ENCODE measurements around the gene SERPINB8.

The SERPINB8 gene

GRCh38 chr18:63999871-64000270 is 30.0 kb downstream of the SERPINB8 start:
- Histone ChIP-seq H3K9me3 (ENCODE audit: control insufficient read depth, low read length) (peaks cover 16% of the 10 kb centered on the region), H3K27me3 (replicated peaks; ENCODE audit: control insufficient read depth, insufficient read depth, low read length, poor library complexity, severe bottlenecking) (no peaks in the 10 kb centered on the region), H3K4me3 (ENCODE audit: insufficient read depth, low read depth, low read length, poor library complexity, severe bottlenecking) (no peak overlapping the region), H3K4me1 (ENCODE audit: control insufficient read depth, insufficient read depth, low read length, poor library complexity, severe bottlenecking) (no peaks in the 10 kb centered on the region), H3K27ac (ENCODE audit: insufficient read depth, low read length, poor library complexity, severe bottlenecking) (no peak overlapping the region), H3K36me3 (ENCODE audit: control insufficient read depth, insufficient read depth, low read length) (no peaks in the 10 kb centered on the region)
- DNase-seq: no peak

- Histone ChIP-seq H3K27ac (ENCODE audit: insufficient read depth, low read length, poor library complexity, severe bottlenecking) (no peak overlapping the region), H3K4me1 (ENCODE audit: control insufficient read depth, insufficient read depth, low read length, poor library complexity, severe bottlenecking) (no peaks in the 10 kb centered on the region), H3K36me3 (ENCODE audit: control insufficient read depth, insufficient read depth, low read length) (no peaks in the 10 kb centered on the region), H3K9me3 (ENCODE audit: control insufficient read depth, low read length) (no peaks in the 10 kb centered on the region), H3K4me3 (ENCODE audit: insufficient read depth, low read depth, low read length, poor library complexity, severe bottlenecking) (no peak overlapping the region), H3K27me3 (replicated peaks; ENCODE audit: control insufficient read depth, insufficient read depth, low read length, poor library complexity, severe bottlenecking) (no peaks in the 10 kb centered on the region)
- DNase-seq: no peak
Measured at GRCh38 chr18:64002581-64002980, 32.7 kb downstream of the SERPINB8 start.

GRCh38 chr18:64009305-64009704 is 39.4 kb downstream of the SERPINB8 start:
- Histone ChIP-seq H3K4me1 (ENCODE audit: control insufficient read depth, insufficient read depth, low read length, poor library complexity, severe bottlenecking) (no peaks in the 10 kb centered on the region), H3K27ac (ENCODE audit: insufficient read depth, low read length, poor library complexity, severe bottlenecking) (no peak overlapping the region), H3K27me3 (replicated peaks; ENCODE audit: control insufficient read depth, insufficient read depth, low read length, poor library complexity, severe bottlenecking) (no peaks in the 10 kb centered on the region), H3K36me3 (ENCODE audit: control insufficient read depth, insufficient read depth, low read length) (no peaks in the 10 kb centered on the region), H3K4me3 (ENCODE audit: insufficient read depth, low read depth, low read length, poor library complexity, severe bottlenecking) (no peak overlapping the region), H3K9me3 (ENCODE audit: control insufficient read depth, low read length) (no peaks in the 10 kb centered on the region)
- DNase-seq: no peak

DNA sequence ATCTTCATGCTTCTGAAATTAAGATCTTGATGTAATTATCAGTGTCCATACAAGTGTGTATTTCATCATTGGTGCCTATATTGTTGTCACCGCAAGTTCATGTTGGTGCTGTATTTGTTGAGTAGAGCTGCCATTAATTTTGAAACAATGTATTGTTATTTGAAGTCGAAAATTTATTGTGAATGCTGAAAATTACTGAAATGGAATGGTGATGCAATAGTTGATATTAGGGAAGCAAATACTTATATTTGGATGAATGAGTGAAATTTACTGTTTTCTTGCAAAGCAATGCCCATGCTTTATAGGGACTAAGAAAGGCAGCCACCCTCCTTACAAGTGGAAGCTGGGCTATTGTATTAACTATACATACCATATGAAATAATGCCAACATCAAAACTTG is 41.6 kb downstream of the SERPINB8 start:
- no peaks in the 10 kb centered on the region for H3K9me3 ChIP-seq (ENCODE audit: control insufficient read depth, low read length)
- no peak for DNase-seq
- H3K4me3 ChIP-seq (ENCODE audit: insufficient read depth, low read depth, low read length, poor library complexity, severe bottlenecking): no peak overlapping the region
- no peak overlapping the region for H3K27ac ChIP-seq (ENCODE audit: insufficient read depth, low read length, poor library complexity, severe bottlenecking)
- H3K27me3 ChIP-seq (replicated peaks; ENCODE audit: control insufficient read depth, insufficient read depth, low read length, poor library complexity, severe bottlenecking): no peaks in the 10 kb centered on the region
- H3K4me1 ChIP-seq (ENCODE audit: control insufficient read depth, insufficient read depth, low read length, poor library complexity, severe bottlenecking): no peaks in the 10 kb centered on the region
- H3K36me3 ChIP-seq (ENCODE audit: control insufficient read depth, insufficient read depth, low read length): no peaks in the 10 kb centered on the region

DNA sequence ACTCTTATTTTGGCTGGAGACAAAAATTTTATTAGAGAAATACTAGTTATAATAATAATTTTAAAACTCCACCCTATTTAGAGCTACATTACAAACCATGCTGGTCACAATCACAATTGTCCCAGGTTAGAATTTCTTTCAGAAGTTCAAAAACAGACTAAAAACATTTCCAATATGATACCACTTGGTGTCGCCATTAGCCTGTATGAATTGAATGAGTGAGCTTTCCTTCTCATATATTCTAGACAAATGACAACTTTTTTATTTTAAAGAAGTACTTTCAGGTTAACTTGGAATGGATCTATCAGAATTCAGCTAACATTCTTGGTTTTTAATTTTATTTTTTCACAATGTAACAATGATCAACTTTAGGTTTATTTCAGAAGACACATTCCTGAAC is 48.0 kb downstream of the SERPINB8 start:
- Histone ChIP-seq H3K4me1 (ENCODE audit: control insufficient read depth, insufficient read depth, low read length, poor library complexity, severe bottlenecking) (no peaks in the 10 kb centered on the region), H3K27ac (ENCODE audit: insufficient read depth, low read length, poor library complexity, severe bottlenecking) (no peak overlapping the region), H3K9me3 (ENCODE audit: control insufficient read depth, low read length) (no peaks in the 10 kb centered on the region), H3K27me3 (replicated peaks; ENCODE audit: control insufficient read depth, insufficient read depth, low read length, poor library complexity, severe bottlenecking) (no peaks in the 10 kb centered on the region), H3K36me3 (ENCODE audit: control insufficient read depth, insufficient read depth, low read length) (no peaks in the 10 kb centered on the region), H3K4me3 (ENCODE audit: insufficient read depth, low read depth, low read length, poor library complexity, severe bottlenecking) (no peak overlapping the region)
- DNase-seq: no peak

GRCh38 chr18:64019922-64020756 is 50.3 kb downstream of the SERPINB8 start:
- H3K27me3 ChIP-seq (replicated peaks; ENCODE audit: control insufficient read depth, insufficient read depth, low read length, poor library complexity, severe bottlenecking): no peaks in the 10 kb centered on the region

GRCh38 chr18:64026350-64026749 is 56.5 kb downstream of the SERPINB8 start:
- Histone ChIP-seq H3K4me3 (ENCODE audit: insufficient read depth, low read depth, low read length, poor library complexity, severe bottlenecking) (no peak overlapping the region), H3K27ac (ENCODE audit: insufficient read depth, low read length, poor library complexity, severe bottlenecking) (no peak overlapping the region), H3K9me3 (ENCODE audit: control insufficient read depth, low read length) (no peaks in the 10 kb centered on the region), H3K4me1 (ENCODE audit: control insufficient read depth, insufficient read depth, low read length, poor library complexity, severe bottlenecking) (no peaks in the 10 kb centered on the region), H3K27me3 (replicated peaks; ENCODE audit: control insufficient read depth, insufficient read depth, low read length, poor library complexity, severe bottlenecking) (no peaks in the 10 kb centered on the region), H3K36me3 (ENCODE audit: control insufficient read depth, insufficient read depth, low read length) (no peaks in the 10 kb centered on the region)
- DNase-seq: no peak

More at GRCh38 chr18:64019922-64020756, 50.3 kb downstream of the SERPINB8 start:
- Histone ChIP-seq H3K27ac (ENCODE audit: insufficient read depth, low read length, poor library complexity, severe bottlenecking) (no peak overlapping the region), H3K4me3 (ENCODE audit: insufficient read depth, low read depth, low read length, poor library complexity, severe bottlenecking) (no peak overlapping the region), H3K9me3 (ENCODE audit: control insufficient read depth, low read length) (no peaks in the 10 kb centered on the region), H3K36me3 (ENCODE audit: control insufficient read depth, insufficient read depth, low read length) (no peaks in the 10 kb centered on the region), H3K4me1 (ENCODE audit: control insufficient read depth, insufficient read depth, low read length, poor library complexity, severe bottlenecking) (no peaks in the 10 kb centered on the region)
- DNase-seq: no peak

DNA sequence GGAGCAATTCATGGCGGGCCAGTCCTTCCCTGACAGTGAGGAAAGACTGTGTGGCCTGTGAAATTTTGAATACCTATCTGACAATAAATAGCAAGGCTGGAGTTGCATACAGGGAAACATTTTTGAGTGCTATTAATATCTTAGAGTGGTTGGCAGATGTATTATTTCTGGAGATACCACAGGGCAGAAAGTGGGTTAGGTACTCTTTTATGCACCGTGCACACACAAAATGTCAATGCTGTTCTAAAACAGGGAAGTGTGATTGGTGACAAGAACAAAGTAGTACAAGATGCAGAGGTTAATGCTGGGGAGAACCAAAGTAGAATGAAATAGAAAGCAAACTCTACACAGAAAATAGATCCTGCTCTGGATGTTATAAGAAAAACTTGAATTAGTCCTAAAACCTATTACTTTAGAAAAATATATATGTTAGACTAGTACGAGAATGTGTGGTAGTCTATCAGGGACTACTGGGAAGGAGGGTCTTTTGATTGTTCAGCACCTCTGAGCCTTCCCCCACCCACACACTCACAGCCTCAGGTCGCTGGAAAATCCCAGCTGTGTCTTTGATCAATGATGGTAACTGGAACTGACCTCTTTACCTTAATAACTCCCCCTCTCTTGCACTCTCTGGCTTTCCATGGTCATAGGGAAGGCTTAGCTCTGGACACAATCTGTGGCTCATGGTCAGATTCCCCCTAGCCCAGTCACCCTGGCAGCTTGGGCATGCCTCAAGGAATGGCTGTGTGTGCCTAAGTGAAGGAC is 58.2 kb downstream of the SERPINB8 start:
- H3K27me3 ChIP-seq (replicated peaks; ENCODE audit: control insufficient read depth, insufficient read depth, low read length, poor library complexity, severe bottlenecking): no peaks in the 10 kb centered on the region
- no peaks in the 10 kb centered on the region for H3K9me3 ChIP-seq (ENCODE audit: control insufficient read depth, low read length)
- H3K4me1 ChIP-seq (ENCODE audit: control insufficient read depth, insufficient read depth, low read length, poor library complexity, severe bottlenecking): no peaks in the 10 kb centered on the region
- H3K27ac ChIP-seq (ENCODE audit: insufficient read depth, low read length, poor library complexity, severe bottlenecking): no peak overlapping the region
- no peak overlapping the region for H3K4me3 ChIP-seq (ENCODE audit: insufficient read depth, low read depth, low read length, poor library complexity, severe bottlenecking)
- DNase-seq: no peak
- no peaks in the 10 kb centered on the region for H3K36me3 ChIP-seq (ENCODE audit: control insufficient read depth, insufficient read depth, low read length)

DNA sequence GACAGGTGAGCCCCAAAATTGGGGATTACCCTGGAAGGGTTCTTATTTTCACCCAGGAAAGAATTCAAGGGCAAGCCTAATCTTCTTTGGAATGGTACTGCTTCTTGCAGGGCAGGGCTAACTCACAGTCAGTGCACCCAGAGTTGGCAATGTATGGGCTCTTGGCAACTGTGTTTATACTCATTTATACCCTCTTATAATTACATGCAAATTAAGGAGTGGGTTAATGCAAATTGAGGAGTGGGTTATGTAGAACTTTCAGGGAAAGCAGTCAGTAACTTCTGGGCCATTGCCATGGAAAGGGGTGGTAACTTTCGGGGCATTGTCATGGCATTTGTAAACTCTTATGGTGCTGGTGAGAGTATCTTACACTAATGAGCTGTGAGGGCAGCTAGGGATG is 59.2 kb downstream of the SERPINB8 start:
- no peak overlapping the region for H3K27ac ChIP-seq (ENCODE audit: insufficient read depth, low read length, poor library complexity, severe bottlenecking)
- no peak for DNase-seq

DNA sequence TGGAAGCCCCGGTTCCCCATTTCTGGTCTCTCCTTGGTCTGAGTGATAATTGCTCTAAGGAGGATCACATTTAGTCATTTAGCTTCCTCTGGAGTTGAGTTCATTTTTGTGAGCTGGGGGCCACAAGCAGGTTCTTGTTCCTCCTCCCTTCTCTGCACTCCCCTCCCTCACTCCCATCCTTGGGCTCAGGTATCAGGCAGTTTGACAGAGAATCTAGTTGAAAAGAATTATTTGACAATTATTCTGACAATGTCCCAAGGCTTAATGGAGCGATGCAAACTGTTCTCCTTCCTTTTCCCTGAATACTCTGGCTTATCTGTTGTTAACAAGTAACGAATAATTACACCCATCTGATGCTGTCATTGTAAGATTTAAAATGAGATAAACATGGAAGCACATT is 61.5 kb downstream of the SERPINB8 start:
- Histone ChIP-seq H3K36me3 (ENCODE audit: control insufficient read depth, insufficient read depth, low read length) (no peaks in the 10 kb centered on the region), H3K4me3 (ENCODE audit: insufficient read depth, low read depth, low read length, poor library complexity, severe bottlenecking) (no peak overlapping the region), H3K9me3 (ENCODE audit: control insufficient read depth, low read length) (no peaks in the 10 kb centered on the region), H3K27me3 (replicated peaks; ENCODE audit: control insufficient read depth, insufficient read depth, low read length, poor library complexity, severe bottlenecking) (no peaks in the 10 kb centered on the region), H3K27ac (ENCODE audit: insufficient read depth, low read length, poor library complexity, severe bottlenecking) (no peak overlapping the region), H3K4me1 (ENCODE audit: control insufficient read depth, insufficient read depth, low read length, poor library complexity, severe bottlenecking) (no peaks in the 10 kb centered on the region)
- DNase-seq: no peak

More for the DNA sequence above, 59.2 kb downstream of the SERPINB8 start:
- no peaks in the 10 kb centered on the region for H3K36me3 ChIP-seq (ENCODE audit: control insufficient read depth, insufficient read depth, low read length)
- H3K9me3 ChIP-seq (ENCODE audit: control insufficient read depth, low read length): no peaks in the 10 kb centered on the region
- no peak overlapping the region for H3K4me3 ChIP-seq (ENCODE audit: insufficient read depth, low read depth, low read length, poor library complexity, severe bottlenecking)
- no peaks in the 10 kb centered on the region for H3K27me3 ChIP-seq (replicated peaks; ENCODE audit: control insufficient read depth, insufficient read depth, low read length, poor library complexity, severe bottlenecking)
- no peaks in the 10 kb centered on the region for H3K4me1 ChIP-seq (ENCODE audit: control insufficient read depth, insufficient read depth, low read length, poor library complexity, severe bottlenecking)
